OCI-LY3 (cell line): Measurements from ENCODE around the gene AMELX.

Source experiments
- H2AFZ ChIP-seq: fragments of 200-600, 300-600 bp; shearing (Covaris generic); 2 replicates; pipeline ENCODE4 v1.6.0; 2014; ENCODE audit warnings: antibody characterized with exemption, low read depth, low read length
- H3K27ac ChIP-seq: fragments of 200-600, 300-600 bp; sonication (generic); 2 replicates; pipeline ENCODE4 v1.5.1; 2014; ENCODE audit warnings: mild to moderate bottlenecking, low read length, moderate library complexity, mixed read lengths
- H3K27me3 ChIP-seq: fragments of 200-600, 300-600 bp; sonication (generic); 2 replicates; pipeline ENCODE4 v1.6.1; 2014; ENCODE audit warnings: low read depth, low read length, mixed read lengths
- H3K36me3 ChIP-seq: fragments of 200-600, 300-600 bp; sonication (generic); replicated peaks from 2 replicates; pipeline ENCODE3; 2014; ENCODE audit warnings: low read depth, low read length, mixed read lengths
- H3K4me1 ChIP-seq: fragments of 300-600, 200-600 bp; sonication (generic); 2 replicates; pipeline ENCODE4 v1.6.1; 2014; ENCODE audit warnings: low read length, mixed read lengths
- H3K4me2 ChIP-seq: fragments of 200-600, 300-600 bp; sonication (generic); 2 replicates; pipeline ENCODE4 v1.6.1; 2014; ENCODE audit warnings: low read length, mixed read lengths
- H3K4me3 ChIP-seq: fragments of 300-600, 200-600 bp; sonication (generic); 2 replicates; pipeline ENCODE4 v1.5.1; 2014; ENCODE audit warnings: antibody characterized with exemption, mild to moderate bottlenecking, low read length, moderate library complexity
- H3K79me2 ChIP-seq: fragments of 300-600, 200-600 bp; shearing (Covaris generic); 2 replicates; pipeline ENCODE4 v1.6.1; 2014; ENCODE audit warnings: mild to moderate bottlenecking, low read length, mixed read lengths
- H3K9ac ChIP-seq: fragments of 300-600, 200-600 bp; shearing (Covaris generic); 2 replicates; pipeline ENCODE4 v1.6.0; 2014; ENCODE audit warnings: mild to moderate bottlenecking, low read length, moderate library complexity
- H3K9me3 ChIP-seq: fragments of 200-600, 300-600 bp; shearing (Covaris generic); 2 replicates; pipeline ENCODE4 v1.6.1; 2014; ENCODE audit warnings: low read length, mixed read lengths; ENCODE audit not compliant: insufficient read depth
- H4K20me1 ChIP-seq: fragments of 200-600, 300-600 bp; sonication (generic); 2 replicates; pipeline ENCODE4 v1.6.1; 2016; ENCODE audit warnings: low read length, mixed read lengths; ENCODE audit not compliant: insufficient read depth
- EZH2phosphoT487 ChIP-seq: fragments of 200-600 bp; shearing (Covaris generic); IDR thresholded peaks from 2 replicates; pipeline ENCODE4 v1.6.1; 2018; ENCODE audit warnings: antibody characterized with exemption, mixed run types, low read depth
- TF ChIP-seq, protein P1 (sequence below): fragments of 200-600, 300-600 bp; sonication (generic); IDR thresholded peaks from 2 replicates; pipeline ENCODE4 v1.5.1; 2014; ENCODE audit warnings: antibody characterized with exemption, low read length, low read depth

The AMELX gene

DNA sequence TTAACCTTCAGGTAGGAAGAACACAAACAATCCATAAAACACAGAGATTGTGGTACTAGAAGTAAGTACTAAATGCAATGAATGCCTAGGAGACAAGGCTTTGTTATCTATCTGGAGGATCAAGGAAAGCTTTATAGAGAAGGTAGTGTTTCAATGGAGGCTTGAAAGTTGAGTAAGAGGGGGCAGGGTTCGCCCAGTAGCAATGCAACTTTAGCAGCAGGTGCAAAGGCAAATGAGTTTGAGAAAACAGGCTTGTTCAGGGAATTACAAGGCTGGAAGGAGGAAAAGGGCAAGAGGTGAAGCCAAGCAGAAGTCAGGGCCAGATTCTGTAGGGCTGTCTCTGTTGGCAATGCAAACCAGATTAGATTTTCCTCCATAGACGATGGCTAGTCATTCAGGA is 35.5 kb upstream of the AMELX start:
- no peak overlapping the region for H3K9ac ChIP-seq
- no peak overlapping the region for H3K4me2 ChIP-seq
- H3K27me3 ChIP-seq, result no peaks in the 10 kb centered on the region
- no peak overlapping the region for H2AFZ ChIP-seq
- H3K9me3 ChIP-seq, result no peaks in the 10 kb centered on the region
- TF ChIP-seq EZH2phosphoT487, result no peak
- TF ChIP-seq, protein P1, sequence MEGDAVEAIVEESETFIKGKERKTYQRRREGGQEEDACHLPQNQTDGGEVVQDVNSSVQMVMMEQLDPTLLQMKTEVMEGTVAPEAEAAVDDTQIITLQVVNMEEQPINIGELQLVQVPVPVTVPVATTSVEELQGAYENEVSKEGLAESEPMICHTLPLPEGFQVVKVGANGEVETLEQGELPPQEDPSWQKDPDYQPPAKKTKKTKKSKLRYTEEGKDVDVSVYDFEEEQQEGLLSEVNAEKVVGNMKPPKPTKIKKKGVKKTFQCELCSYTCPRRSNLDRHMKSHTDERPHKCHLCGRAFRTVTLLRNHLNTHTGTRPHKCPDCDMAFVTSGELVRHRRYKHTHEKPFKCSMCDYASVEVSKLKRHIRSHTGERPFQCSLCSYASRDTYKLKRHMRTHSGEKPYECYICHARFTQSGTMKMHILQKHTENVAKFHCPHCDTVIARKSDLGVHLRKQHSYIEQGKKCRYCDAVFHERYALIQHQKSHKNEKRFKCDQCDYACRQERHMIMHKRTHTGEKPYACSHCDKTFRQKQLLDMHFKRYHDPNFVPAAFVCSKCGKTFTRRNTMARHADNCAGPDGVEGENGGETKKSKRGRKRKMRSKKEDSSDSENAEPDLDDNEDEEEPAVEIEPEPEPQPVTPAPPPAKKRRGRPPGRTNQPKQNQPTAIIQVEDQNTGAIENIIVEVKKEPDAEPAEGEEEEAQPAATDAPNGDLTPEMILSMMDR, result no peak
- H3K79me2 ChIP-seq, result no peaks in the 10 kb centered on the region
- H3K4me1 ChIP-seq, result peaks cover 4% of the 10 kb centered on the region; the same call in 1 of the 2 replicates
- H4K20me1 ChIP-seq, result no peaks in the 10 kb centered on the region
- H3K27ac ChIP-seq, result no peak overlapping the region
- H3K36me3 ChIP-seq, result no peaks in the 10 kb centered on the region
- H3K4me3 ChIP-seq, result no peak overlapping the region

DNA sequence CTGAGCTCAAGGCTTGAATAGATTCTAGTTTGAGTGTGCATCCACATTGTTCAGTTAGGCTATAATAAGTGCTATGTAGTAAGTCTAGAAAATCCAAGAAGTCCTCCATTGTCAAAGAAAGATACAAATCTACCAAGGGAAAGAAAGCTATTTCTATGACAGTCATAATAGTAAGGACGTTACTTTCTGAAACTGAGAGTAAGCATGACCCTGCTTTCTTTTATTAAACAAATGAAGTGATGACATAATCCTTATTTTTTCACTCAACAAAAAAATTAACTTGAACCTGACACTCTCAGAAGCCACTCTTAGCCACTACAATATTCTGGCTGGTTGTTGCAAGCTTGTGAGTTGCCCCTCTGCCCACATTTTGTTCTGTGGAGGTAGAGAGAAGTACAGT is 33.8 kb upstream of the AMELX start:
- H2AFZ ChIP-seq, result no peak overlapping the region
- H3K4me3 ChIP-seq, result no peak overlapping the region
- TF ChIP-seq, protein P1, result no peak
- no peak for TF ChIP-seq EZH2phosphoT487
- H3K4me1 ChIP-seq, result peaks cover 7% of the 10 kb centered on the region
- H3K4me2 ChIP-seq, result no peak overlapping the region
- no peaks in the 10 kb centered on the region for H3K9me3 ChIP-seq
- no peaks in the 10 kb centered on the region for H3K27me3 ChIP-seq
- no peaks in the 10 kb centered on the region for H3K79me2 ChIP-seq
- no peak overlapping the region for H3K9ac ChIP-seq
- no peaks in the 10 kb centered on the region for H4K20me1 ChIP-seq
- no peak overlapping the region for H3K27ac ChIP-seq
- H3K36me3 ChIP-seq, result no peaks in the 10 kb centered on the region

DNA sequence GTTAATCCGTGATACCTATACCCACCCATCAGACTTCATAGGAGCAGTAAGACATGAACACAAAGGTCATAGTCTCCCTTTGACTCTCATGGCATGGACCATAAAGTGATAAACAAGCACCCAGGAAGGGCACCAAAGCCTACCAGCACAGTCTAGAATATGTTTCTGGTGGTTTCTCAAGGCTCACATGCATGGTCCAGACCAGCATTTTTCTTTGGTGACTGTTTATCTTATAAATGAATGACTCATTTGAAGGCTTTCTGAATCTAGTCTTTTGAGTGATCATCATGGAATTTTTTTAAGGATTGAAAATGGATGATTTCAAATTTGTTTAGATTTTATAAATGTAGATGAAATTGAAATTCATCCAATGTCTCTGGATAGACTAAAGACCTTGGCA is 32.0 kb upstream of the AMELX start:
- Histone ChIP-seq H3K4me1 (peaks cover 16% of the 10 kb centered on the region), H3K79me2 (no peaks in the 10 kb centered on the region), H2AFZ (no peak overlapping the region), H3K4me3 (no peak overlapping the region), H3K4me2 (no peak overlapping the region), H3K27ac (no peak overlapping the region), H3K9me3 (no peaks in the 10 kb centered on the region), H4K20me1 (no peaks in the 10 kb centered on the region), H3K36me3 (no peaks in the 10 kb centered on the region), H3K9ac (no peak overlapping the region), H3K27me3 (no peaks in the 10 kb centered on the region)
- TF ChIP-seq, protein P1, result no peak

DNA sequence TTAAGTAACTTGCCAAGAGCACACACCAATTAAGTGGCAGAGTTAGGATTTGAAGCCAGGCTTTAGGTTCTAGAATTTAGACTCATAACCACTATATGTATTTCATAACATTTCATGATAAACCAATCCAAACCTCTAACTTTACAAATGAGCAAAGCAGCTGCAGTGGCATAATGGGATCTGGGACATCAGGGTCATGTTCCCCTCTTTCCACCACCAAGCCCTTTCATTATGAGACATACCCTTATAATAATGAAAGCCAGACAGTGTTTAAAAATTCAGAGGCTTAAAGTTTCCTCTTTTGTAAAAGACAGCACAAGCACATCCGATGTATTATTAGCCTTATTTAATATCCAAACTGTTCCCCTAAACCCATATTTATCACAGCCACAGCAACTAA is 28.3 kb upstream of the AMELX start:
- Histone ChIP-seq H3K27me3 (no peaks in the 10 kb centered on the region), H3K4me2 (peak overlapping the region; percentile 52), H3K4me1 (peaks cover 16% of the 10 kb centered on the region), H3K27ac (no peak overlapping the region), H3K9ac (no peak overlapping the region), H3K36me3 (no peaks in the 10 kb centered on the region), H3K9me3 (no peaks in the 10 kb centered on the region), H2AFZ (peak overlapping the region; percentile 60; the same call in 1 of the 2 replicates), H3K79me2 (no peaks in the 10 kb centered on the region), H3K4me3 (peak overlapping the region; percentile 20), H4K20me1 (no peaks in the 10 kb centered on the region)
- TF ChIP-seq, protein P1, result no peak
- no peak for TF ChIP-seq EZH2phosphoT487
